ENCODE measurements around the gene RASGRP3. TPM values are rescaled to one million over a fixed set of nuclear protein-coding genes. Genes with fewer than 3 reads are reported as not detected.

Gene RASGRP3
- polyA plus RNA-seq, 4 donors: 15.3 to 21.8 (median 19.2) TPM

DNA sequence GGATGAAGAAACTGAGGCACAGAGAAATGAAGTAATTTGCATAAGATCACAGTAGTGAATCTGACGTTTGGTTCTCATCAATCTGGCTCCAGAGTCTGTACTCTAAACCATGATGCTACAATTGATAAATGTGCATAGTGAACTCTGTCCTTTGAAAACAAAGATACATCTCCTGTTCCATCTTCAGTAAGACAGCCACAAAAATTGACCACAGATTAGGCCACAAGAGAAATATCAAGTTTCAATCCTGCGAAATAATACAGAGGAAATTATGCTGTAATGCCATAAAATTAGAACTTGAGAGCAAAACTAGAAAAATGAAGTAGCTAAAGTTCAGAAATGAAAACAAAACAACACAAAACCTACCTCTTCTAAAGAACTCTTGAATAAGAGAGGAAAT, 94.2 kb downstream of the RASGRP3 start:
- DNase-seq (ENCODE audit: low read depth in 4 of 4, low spot score in 3 of 4): no peak

GRCh38 chr2:33573657-33574056, 97.2 kb downstream of the RASGRP3 start:
- DNase-seq (ENCODE audit: low read depth in 4 of 4, low spot score in 3 of 4): no peak

DNA sequence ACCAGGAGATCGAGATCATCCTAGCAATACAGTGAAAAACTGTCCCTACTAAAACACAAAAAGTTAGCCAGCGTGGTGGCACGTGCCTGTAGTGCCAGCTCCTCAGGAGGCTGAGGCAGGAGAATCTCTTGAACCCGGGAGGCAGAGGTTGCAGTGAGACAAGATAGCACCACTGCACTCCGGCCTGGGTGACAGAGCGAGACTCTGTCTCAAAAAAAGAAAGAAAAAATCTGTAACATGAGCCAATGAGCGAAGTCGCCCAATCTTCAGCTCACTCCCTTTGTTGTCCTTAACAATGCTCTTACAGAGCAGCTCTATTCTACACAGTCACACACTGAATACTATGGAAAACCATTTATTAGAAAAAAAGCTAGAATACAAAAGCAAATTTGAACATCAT, 100.6 kb downstream of the RASGRP3 start:
- DNase-seq (ENCODE audit: low read depth in 4 of 4, low spot score in 3 of 4): no peak

DNA sequence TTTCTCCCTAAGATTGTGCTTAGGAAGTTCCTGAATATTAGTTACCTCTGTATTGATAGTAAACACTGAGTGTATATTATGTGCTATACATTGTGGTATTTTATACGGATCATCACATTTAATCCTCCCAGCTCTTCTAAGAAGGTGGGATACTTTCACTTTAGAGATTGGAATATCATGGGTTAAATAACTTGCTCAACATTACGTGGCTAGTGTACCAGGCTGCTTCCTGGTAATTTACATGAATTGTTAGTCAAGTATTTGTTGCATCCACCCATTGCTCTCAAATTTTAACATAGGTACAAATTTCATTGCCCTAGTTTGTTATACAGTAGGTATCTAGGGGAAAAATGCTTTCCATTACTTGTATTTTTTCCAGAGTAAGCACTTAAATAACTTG, 101.2 kb downstream of the RASGRP3 start:
- no peak for DNase-seq (ENCODE audit: low read depth in 4 of 4, low spot score in 3 of 4)

- DNase-seq (ENCODE audit: low read depth in 4 of 4, low spot score in 3 of 4): no peak
Measured at GRCh38 chr2:33579227-33579626, 102.8 kb downstream of the RASGRP3 start.

- no peak for DNase-seq (ENCODE audit: low read depth in 4 of 4, low spot score in 3 of 4)
Measured at GRCh38 chr2:33581872-33582271, 105.4 kb downstream of the RASGRP3 start.

GRCh38 chr2:33583194-33583938, 106.9 kb downstream of the RASGRP3 start:
- no peak for DNase-seq (ENCODE audit: low read depth in 4 of 4, low spot score in 3 of 4)

GRCh38 chr2:33586766-33587165, 110.3 kb downstream of the RASGRP3 start:
- no peak for DNase-seq (ENCODE audit: low read depth in 4 of 4, low spot score in 3 of 4)

DNA sequence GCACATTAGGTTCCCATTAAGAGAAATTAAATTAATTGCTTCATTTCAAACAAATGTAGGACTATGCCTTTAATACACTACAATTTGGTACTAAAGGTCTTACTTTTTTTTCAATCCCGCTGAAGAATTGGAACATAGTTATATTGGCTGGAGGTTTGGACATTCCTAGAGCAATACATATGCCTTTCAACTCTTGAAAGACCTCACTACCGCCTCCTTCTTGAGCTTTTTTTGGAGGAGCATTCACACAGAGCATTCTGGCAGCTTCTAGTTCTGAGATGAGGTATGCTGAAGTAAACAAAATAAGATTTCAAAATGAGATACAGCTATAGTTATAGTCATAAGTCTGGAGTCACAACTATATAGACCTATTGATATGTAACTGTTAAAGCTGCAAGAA, 111.8 kb downstream of the RASGRP3 start:
- no peak for DNase-seq (ENCODE audit: low read depth in 4 of 4, low spot score in 3 of 4)

DNA sequence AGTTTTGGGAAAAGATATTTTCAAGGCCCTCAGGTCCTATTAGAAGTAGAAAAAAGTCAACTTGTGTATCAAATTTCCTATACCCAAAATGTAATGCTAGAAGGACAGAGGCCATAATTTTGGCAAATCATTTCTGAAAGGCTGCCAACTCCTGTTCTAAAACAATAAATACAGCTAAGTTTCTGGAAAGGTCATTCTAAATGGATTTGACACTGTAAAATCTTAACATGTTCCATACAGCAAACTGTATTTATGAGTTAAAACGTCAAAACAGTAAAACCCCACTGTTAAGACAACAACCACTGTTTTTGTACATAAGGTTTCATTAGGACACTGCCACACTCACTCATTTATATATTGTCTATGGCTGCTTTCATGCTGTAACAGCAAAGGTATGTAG, 113.0 kb downstream of the RASGRP3 start:
- DNase-seq (ENCODE audit: low read depth in 4 of 4, low spot score in 3 of 4): no peak

DNA sequence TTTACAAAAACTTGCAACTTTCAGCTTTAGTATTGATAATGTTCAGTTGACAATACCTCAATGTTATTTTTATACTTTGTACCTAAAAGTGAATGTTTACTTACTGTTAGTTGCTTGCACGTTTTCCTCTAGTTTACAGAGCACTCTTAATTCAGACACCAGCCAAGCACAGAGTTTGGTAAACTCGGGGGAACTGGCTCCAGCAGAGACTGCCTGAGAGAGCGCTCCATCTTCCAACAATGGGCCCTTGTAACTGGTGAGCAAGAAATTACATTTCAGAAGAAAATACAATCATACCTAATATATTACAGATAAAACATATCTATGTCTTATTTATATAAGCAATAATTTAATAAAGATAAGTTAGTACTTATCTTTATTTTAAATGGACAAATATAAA, 118.9 kb downstream of the RASGRP3 start:
- DNase-seq (ENCODE audit: low read depth in 4 of 4, low spot score in 3 of 4): no peak

DNA sequence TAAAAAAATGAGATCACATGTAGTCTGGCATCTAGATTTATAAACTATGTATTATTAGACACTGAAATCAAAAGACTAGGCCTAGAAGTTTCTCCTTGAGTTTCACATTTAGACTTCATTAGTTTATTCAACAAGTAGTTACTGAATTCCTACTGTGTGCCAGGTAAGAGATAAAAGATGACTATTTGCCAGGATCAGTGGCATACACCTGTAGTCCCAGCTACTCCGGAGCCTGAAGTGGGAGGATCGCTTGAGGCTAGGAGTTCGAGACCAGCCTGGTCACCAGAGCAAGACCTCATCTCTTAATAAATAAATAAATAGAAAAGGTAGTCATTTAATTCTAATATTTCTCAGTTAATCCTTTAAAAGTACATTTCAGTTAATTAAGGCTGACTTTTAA, 120.6 kb downstream of the RASGRP3 start:
- DNase-seq (ENCODE audit: low read depth in 4 of 4, low spot score in 3 of 4): no peak

DNA sequence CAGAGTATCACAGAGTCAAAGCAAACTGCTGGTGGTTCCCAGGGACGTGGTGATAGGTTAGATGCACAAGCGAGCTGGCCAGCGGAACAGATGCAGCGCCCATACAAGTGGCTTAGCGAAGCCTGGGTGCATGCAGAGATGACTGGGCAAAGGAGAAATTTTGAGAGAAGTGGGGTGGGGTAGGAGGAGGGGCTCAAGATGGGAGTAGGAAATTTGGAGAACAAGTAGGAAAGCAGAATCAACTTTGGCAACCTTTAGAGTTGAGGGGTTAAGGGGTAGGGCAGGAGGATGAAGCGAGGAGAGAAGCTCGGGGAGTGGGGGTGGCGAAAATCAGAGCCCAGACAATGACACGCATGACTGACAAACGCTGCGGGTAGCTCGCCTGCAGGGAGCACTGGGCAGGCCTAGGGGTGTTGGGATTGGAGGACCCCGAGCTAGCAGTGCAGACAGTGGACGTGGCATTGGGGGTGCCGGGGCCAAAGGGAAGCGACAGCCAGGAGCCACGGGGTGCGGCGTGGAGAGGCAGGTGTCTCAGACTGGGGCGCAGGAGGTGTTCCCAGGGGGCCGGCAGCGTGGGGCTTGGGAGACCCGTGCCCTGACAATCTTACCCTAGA, 122.2 kb downstream of the RASGRP3 start:
- DNase-seq (ENCODE audit: low read depth in 4 of 4, low spot score in 3 of 4): peak in 1 of 4 donors; percentile 25

GRCh38 chr2:33599175-33599942, 122.9 kb downstream of the RASGRP3 start, which contains the start of gene FAM98A:
FAM98A (minus strand) TSS chr2:33599299; CDS start chr2:33599221, 78 bp downstream.
- DNase-seq (ENCODE audit: low read depth in 4 of 4, low spot score in 3 of 4): peak; percentile 97 to 99 (median 98)

DNA sequence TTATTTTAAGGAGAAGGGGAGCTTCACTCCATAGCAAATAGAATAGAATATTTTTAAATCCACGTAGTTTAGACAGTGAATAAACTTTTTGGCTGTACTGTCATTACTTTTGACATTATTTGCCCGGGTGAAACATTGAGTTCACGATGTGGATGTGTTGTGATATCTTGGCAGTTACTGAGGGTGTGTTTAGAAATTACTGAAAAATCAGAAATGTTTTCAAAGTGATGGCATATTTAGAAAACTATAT, 123.4 kb downstream of the RASGRP3 start:
- DNase-seq (ENCODE audit: low read depth in 4 of 4, low spot score in 3 of 4): no peak

DNA sequence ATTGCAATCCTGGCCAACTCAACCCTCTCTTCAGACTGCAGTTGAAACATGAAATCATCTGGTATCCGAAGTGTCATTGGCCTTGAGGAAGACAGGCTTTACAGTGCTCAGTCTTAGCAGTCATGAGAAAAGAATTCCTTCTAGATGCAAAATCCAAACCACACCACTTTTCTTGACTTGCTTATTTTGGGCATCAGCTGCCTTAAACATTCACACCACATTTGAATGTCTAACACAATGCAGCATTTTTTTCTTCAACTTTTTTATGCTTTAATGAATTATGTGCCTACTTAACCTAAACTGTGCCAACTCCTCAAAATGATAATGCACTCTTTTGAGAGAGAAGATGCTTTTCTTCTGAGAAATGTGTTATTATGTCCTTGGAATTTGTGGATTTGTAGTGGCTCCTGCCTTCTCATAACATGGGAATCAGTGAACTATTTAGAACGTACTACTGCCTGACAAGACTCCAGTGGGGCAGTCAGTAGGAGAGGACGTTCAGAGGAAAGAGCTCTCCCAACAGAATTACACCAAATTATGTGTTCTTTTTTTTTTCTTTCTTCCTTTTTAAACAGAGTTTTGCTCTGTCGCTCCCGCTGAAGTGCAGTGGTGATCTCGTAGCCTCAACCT, 125.9 kb downstream of the RASGRP3 start:
- no peak for DNase-seq (ENCODE audit: low read depth in 4 of 4, low spot score in 3 of 4)

- DNase-seq (ENCODE audit: low read depth in 4 of 4, low spot score in 3 of 4): no peak
Measured at GRCh38 chr2:33603416-33603815, 127.0 kb downstream of the RASGRP3 start.

DNA sequence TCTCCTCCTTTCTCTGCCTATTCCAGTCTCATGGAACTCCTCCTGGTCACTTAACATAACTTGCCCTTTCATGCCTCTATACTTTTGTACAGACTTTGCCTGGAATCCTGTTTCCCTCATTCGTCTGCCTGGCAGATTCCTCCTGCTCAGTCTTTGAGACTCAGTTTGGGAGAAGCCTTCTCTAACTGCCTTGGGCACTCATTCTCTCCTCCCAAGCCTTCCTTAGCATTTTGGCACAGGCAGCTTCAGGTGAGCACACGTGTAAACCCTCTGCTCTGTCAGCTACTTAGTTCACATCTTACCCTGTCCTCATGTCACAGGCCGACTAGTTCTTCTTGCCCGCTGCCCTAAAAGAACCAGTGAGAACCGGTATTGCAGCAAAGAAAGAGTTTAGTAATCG, 128.6 kb downstream of the RASGRP3 start:
- DNase-seq (ENCODE audit: low read depth in 4 of 4, low spot score in 3 of 4): peak in 1 of 4 donors; percentile 23

DNA sequence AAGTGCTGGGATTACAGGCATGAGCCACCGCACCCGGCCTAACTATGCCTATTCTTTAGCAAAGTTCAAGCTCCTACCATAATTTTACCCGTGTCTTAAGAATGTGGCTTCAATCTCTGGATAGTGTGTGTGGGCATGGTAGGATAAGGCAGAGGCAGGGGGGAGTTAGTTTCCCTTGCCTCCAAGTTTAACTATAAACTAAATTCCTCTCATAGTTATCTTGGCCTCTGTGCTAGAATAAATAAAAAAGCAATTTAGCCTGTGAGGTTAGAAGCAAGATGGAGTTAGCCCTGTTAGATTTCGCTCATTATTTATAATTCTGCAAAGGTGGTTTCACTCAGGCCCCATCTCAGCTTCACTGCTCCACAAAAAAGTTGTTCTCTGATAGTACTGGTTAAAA, 129.7 kb downstream of the RASGRP3 start:
- DNase-seq (ENCODE audit: low read depth in 4 of 4, low spot score in 3 of 4): no peak

DNA sequence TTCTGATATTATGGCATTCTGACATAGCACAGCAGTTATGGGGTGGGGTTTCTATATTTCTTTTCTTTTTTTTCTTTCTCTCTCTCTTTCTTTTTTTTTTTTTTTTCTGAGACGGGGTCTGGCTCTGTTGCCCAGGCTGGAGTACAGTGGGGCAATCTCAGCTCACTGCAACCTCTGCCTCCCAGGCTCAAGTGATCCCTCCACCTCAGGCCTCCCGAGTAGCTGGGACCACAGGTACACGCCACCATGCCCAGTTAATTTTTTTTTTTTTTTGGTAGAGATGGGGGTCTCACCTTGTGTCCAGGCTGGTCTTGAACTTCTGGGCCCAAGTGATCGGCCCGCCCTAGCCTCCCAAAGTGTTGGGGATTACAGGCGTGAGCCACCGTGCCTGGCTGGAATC, 130.2 kb downstream of the RASGRP3 start:
- no peak for DNase-seq (ENCODE audit: low read depth in 4 of 4, low spot score in 3 of 4)

GRCh38 chr2:33607251-33607721, 130.8 kb downstream of the RASGRP3 start:
- no peak for DNase-seq (ENCODE audit: low read depth in 4 of 4, low spot score in 3 of 4)
